ENCODE measurements around the gene FHOD3.

DNA sequence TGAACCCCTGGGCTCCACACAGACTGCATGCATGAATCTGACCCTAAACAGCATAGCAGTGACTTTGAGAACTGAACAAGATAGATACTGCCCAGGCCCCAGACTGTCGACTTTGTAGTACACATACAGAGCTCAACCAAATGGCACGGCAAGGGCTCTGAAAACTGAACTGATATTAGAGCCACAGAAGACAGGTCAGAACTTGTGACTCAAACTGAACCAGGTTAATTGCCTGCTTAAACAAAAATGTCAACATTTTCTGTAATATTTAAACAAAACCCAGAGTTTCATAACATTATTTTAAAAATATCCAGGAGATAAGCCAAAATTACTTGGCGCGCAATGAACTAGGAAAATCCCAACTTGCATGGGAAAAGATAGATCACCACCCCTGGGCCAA is 271.0 kb downstream of the FHOD3 start:
- TF ChIP-seq, protein P1, sequence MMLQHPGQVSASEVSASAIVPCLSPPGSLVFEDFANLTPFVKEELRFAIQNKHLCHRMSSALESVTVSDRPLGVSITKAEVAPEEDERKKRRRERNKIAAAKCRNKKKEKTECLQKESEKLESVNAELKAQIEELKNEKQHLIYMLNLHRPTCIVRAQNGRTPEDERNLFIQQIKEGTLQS (IDR thresholded peaks at IDR 0.05) = no peak
- TF ChIP-seq, protein P2, sequence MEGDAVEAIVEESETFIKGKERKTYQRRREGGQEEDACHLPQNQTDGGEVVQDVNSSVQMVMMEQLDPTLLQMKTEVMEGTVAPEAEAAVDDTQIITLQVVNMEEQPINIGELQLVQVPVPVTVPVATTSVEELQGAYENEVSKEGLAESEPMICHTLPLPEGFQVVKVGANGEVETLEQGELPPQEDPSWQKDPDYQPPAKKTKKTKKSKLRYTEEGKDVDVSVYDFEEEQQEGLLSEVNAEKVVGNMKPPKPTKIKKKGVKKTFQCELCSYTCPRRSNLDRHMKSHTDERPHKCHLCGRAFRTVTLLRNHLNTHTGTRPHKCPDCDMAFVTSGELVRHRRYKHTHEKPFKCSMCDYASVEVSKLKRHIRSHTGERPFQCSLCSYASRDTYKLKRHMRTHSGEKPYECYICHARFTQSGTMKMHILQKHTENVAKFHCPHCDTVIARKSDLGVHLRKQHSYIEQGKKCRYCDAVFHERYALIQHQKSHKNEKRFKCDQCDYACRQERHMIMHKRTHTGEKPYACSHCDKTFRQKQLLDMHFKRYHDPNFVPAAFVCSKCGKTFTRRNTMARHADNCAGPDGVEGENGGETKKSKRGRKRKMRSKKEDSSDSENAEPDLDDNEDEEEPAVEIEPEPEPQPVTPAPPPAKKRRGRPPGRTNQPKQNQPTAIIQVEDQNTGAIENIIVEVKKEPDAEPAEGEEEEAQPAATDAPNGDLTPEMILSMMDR (IDR thresholded peaks at IDR 0.05; ENCODE audit: low read depth, low read length, missing input control) = no peak
- TF ChIP-seq NR2F2 (IDR thresholded peaks at IDR 0.05) (no peak), GABPA (IDR thresholded peaks at IDR 0.05 in 1 of 2, conservative IDR thresholded peaks at IDR 0.05 in 1 of 2) (no peak)
